ENCODE measurements around the gene GKN2. TPM values are rescaled to one million over a fixed set of nuclear protein-coding genes. Genes with fewer than 3 reads are reported as not detected.

The GKN2 gene
- total and polyA plus RNA-seq, 11 donors, result not detected

DNA sequence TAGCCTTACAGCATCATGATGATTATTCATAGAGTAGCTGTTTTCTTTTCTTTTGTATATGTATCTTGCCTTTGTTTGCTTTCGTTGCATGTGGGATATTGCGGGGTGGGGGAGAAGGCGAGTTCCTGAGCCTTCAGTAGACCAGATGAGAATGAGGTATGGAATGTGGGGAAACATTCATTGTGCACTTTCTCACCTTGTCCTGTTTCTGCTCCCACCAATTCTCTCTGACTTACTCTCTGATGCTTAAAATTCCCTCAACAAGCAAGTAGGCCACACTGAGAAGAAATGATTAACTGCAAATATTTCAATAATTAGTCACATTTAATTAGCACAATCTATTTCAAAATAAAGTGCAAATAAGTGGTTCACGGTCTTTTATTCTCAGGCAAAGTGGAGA, 31.0 kb downstream of the GKN2 start:
- intact Hi-C loops (cut with DNase I), result loop anchor here in 7 of 10 donors (2.0 to 10.0 kb wide), 5 partner anchors 209 to 461 kb away; partner anchors contain the start of genes APLF (in 3 of the 7) and FBXO48 (in 3 of the 7)
- no peak for TF ChIP-seq POLR2A (IDR thresholded peaks at IDR 0.05)
- TF ChIP-seq, protein P1, sequence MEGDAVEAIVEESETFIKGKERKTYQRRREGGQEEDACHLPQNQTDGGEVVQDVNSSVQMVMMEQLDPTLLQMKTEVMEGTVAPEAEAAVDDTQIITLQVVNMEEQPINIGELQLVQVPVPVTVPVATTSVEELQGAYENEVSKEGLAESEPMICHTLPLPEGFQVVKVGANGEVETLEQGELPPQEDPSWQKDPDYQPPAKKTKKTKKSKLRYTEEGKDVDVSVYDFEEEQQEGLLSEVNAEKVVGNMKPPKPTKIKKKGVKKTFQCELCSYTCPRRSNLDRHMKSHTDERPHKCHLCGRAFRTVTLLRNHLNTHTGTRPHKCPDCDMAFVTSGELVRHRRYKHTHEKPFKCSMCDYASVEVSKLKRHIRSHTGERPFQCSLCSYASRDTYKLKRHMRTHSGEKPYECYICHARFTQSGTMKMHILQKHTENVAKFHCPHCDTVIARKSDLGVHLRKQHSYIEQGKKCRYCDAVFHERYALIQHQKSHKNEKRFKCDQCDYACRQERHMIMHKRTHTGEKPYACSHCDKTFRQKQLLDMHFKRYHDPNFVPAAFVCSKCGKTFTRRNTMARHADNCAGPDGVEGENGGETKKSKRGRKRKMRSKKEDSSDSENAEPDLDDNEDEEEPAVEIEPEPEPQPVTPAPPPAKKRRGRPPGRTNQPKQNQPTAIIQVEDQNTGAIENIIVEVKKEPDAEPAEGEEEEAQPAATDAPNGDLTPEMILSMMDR (IDR thresholded peaks at IDR 0.05), result no peak
- no peak for DNase-seq
- Histone ChIP-seq H3K27me3 (peaks cover 0 to 7% (median 0%) of the 10 kb centered on the region in 9 donors), H3K27ac (no peak overlapping the region), H3K9me3 (no peaks in the 10 kb centered on the region), H3K4me3 (no peak overlapping the region), H3K36me3 (no peaks in the 10 kb centered on the region), H3K4me1 (no peaks in the 10 kb centered on the region)
- no peak for ATAC-seq
- WGBS, 4 donors, result 83 to 89% (median 88%) methylated on average over 4 of the region's 4 CpGs

GRCh38 chr2:68920481-68921170, 32.1 kb downstream of the GKN2 start:
- H3K9me3 ChIP-seq, result no peaks in the 10 kb centered on the region
- H3K4me3 ChIP-seq, result no peak overlapping the region
- H3K27me3 ChIP-seq, result peaks cover 0 to 3% (median 0%) of the 10 kb centered on the region in 9 donors
- H3K27ac ChIP-seq, result no peak overlapping the region
- no peaks in the 10 kb centered on the region for H3K36me3 ChIP-seq
- no peaks in the 10 kb centered on the region for H3K4me1 ChIP-seq
- TF ChIP-seq POLR2A (IDR thresholded peaks at IDR 0.05), result no peak
- TF ChIP-seq, protein P1 (IDR thresholded peaks at IDR 0.05), result no peak
- intact Hi-C loops (cut with DNase I), result loop anchor here in 6 of 10 donors (5.0 to 10.0 kb wide), 4 partner anchors 208 to 456 kb away; partner anchors contain the start of genes APLF (in 3 of the 6) and FBXO48 (in 3 of the 6)
- 84 to 89% (median 88%) methylated on average over 6 of the region's 6 CpGs for WGBS, 4 donors
- DNase-seq, result no peak
- ATAC-seq, result no peak

DNA sequence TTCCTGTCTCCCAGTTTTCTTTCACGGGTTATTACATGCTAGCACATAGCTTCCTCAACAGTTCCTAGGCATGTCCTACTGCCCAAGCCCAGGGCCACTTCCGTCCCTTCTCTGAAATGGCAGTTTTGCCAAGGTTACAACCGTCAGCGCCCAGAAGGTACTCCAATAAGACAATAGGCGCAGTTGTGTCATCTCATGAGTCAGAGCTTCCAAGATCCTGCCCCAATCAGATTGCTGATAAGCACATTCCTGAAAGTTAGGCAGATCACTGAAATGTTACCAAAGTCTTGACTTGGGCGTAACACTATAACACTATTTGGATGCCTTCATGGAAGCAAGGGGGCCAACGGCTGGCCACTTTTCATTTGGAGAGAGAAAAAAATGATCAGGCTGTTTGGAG, 34.2 kb downstream of the GKN2 start:
- Histone ChIP-seq H3K4me1 (no peaks in the 10 kb centered on the region), H3K4me3 (no peak overlapping the region), H3K27me3 (no peaks in the 10 kb centered on the region), H3K9me3 (no peaks in the 10 kb centered on the region), H3K27ac (no peak overlapping the region), H3K36me3 (no peaks in the 10 kb centered on the region)
- TF ChIP-seq, protein P1 (IDR thresholded peaks at IDR 0.05), result no peak
- no peak for TF ChIP-seq POLR2A (IDR thresholded peaks at IDR 0.05)
- intact Hi-C loops (cut with DNase I), result loop anchor here in 1 of 10 donors (5.0 kb wide), 1 partner anchor 441 kb away; no protein-coding TSS in a partner anchor
- no peak for DNase-seq
- no peak for ATAC-seq
- WGBS, 4 donors, result 83 to 91% (median 85%) methylated on average over 7 of the region's 7 CpGs

DNA sequence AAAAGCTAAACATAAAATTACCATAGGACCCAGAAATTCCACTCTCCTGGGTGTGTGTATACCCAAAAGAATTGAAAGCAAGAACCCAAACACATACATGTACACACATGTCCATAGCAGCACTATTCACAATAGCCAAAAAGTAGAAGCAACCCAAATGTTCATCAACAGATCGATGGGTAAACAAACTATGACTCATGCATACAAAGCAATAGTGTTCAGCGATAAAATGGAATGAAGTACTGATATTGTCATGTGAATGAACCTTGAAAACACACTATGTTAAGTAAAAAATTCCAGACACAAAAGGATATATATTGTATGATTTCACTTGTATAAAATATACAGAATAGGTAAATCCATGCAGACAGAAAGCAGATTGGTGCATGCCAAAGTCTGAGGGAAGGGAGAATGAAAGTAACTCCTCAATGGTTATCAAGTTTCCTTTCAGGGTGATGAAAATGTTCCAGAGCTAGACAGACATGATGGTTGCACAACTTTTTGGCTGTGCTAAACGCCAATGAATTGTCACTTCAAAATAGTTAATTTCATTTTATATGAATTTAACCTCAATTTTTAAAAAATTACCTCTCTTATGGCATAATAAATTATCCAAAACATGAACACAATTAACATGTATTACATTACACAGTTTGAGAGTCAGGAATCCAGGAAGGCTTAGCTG, 35.5 kb downstream of the GKN2 start:
- H3K27ac ChIP-seq, result no peak overlapping the region
- TF ChIP-seq POLR2A (IDR thresholded peaks at IDR 0.05), result no peak
- TF ChIP-seq, protein P1 (IDR thresholded peaks at IDR 0.05), result no peak
- DNase-seq (no peak), ATAC-seq (no peak)
- WGBS, 4 donors, result 76 to 84% (median 79%) methylated on average over 3 of the region's 3 CpGs
- H3K4me3 ChIP-seq, result no peak overlapping the region
- H3K36me3 ChIP-seq, result no peaks in the 10 kb centered on the region
- H3K4me1 ChIP-seq, result peaks cover 0 to 12% (median 0%) of the 10 kb centered on the region in 12 donors
- H3K9me3 ChIP-seq, result no peaks in the 10 kb centered on the region
- H3K27me3 ChIP-seq, result no peaks in the 10 kb centered on the region
- intact Hi-C loops (cut with DNase I), result loop anchor here in 1 of 10 donors (5.0 kb wide), 1 partner anchor 440 kb away; no protein-coding TSS in a partner anchor

All from heart left ventricle (tissue), 16 donors.